Measurements from ENCODE around the gene SNX4. TPM values are rescaled to one million over a fixed set of nuclear protein-coding genes. Genes with fewer than 3 reads are reported as not detected.
"Not testable (repeated sequence)": the region's sequence is repeated elsewhere in the genome, so short reads cannot be mapped to it uniquely, and the experiment has no call there.

The SNX4 gene
- 10 to 100 TPM; 17.6 to 23.5 (median 19.4) TPM for total RNA-seq
- total RNA-seq (2013) = 27.8 TPM
- total RNA-seq = 14.8 to 78.8 (median 25.2) reads per million in 29 experiments

GRCh38 chr3:125519678-125520562 lies at the start of gene SNX4:
Gene SNX4, minus strand, starts transcription at chr3:125520202. Its CDS starts 30 bp downstream, at chr3:125520172.
- Histone ChIP-seq H3K4me1 (ENCODE audit: control insufficient read depth in 1 of 2, extremely low read depth in 1 of 2, insufficient read depth in 2 of 2, low read length in 2 of 2) (peaks cover 8 to 24% of the 10 kb centered on the region in 2 experiments), H3K9me3 (no peaks in the 10 kb centered on the region), H3K27me3 (replicated peaks in 1 of 2; ENCODE audit: control insufficient read depth in 2 of 2, extremely low read depth in 1 of 2, insufficient read depth in 2 of 2, low read length in 1 of 2) (no peaks in the 10 kb centered on the region), H3K36me3 (ENCODE audit: control insufficient read depth in 2 of 2, extremely low read depth in 1 of 2, insufficient read depth in 1 of 2, low read length in 1 of 2) (peaks cover 0 to 1% of the 10 kb centered on the region in 2 donors), H3K4me3 (ENCODE audit: control insufficient read depth in 1 of 2, extremely low read depth in 1 of 2, low read length in 1 of 2) (peak within 1 kb of the TSS; percentile 68 to 82), H3K27ac (ENCODE audit: low read length) (peak within 1 kb of the TSS; percentile 48)
- Mint-ChIP-seq H3K27ac (peak within 1 kb of the TSS; percentile 87 to 95), H3K4me3 (peak within 1 kb of the TSS; percentile 94 to 97 (median 96)), H3K27me3 (no peaks in the 10 kb centered on the region), H3K9me3 (no peaks in the 10 kb centered on the region), H3K36me3 (peaks cover 15% of the 10 kb centered on the region), H3K4me1 (peaks cover 38 to 46% (median 41%) of the 10 kb centered on the region in 3 donors)
- ATAC-seq (replicated peaks in 1 of 4) = peak; percentile 97 to 100 (median 99)
- WGBS (ENCODE audit: insufficient coverage) = under 1% methylated on average over 55 of the region's 65 CpGs
- ChIA-PET POLR2A (interaction anchor here (0.6 to 0.8 kb wide), 4 partner anchors 76 to 596 kb away, joined by 3 to 8 read pairs (median 4); no protein-coding TSS in a partner anchor), CTCF (interaction anchor here (0.6 to 1.0 kb wide), 4 partner anchors 10 to 61 kb away, joined by 3 to 4 read pairs (median 3); no protein-coding TSS in a partner anchor)
- peak; percentile 75 to 91 (median 83) for DNase-seq

GRCh38 chr3:125556314-125556713 lies 36.3 kb upstream of the SNX4 start:
- no CpG with 5 or more reads among the region's 1 CpG for WGBS (ENCODE audit: insufficient coverage)
- Histone ChIP-seq H3K27me3 (replicated peaks in 1 of 2; ENCODE audit: control insufficient read depth in 2 of 2, extremely low read depth in 1 of 2, insufficient read depth in 2 of 2, low read length in 1 of 2) (no peaks in the 10 kb centered on the region), H3K4me1 (ENCODE audit: control insufficient read depth in 1 of 2, extremely low read depth in 1 of 2, insufficient read depth in 2 of 2, low read length in 2 of 2) (no peaks in the 10 kb centered on the region), H3K36me3 (ENCODE audit: control insufficient read depth in 2 of 2, extremely low read depth in 1 of 2, insufficient read depth in 1 of 2, low read length in 1 of 2) (peaks cover 12 to 33% of the 10 kb centered on the region in 2 donors), H3K9me3 (no peaks in the 10 kb centered on the region), H3K27ac (ENCODE audit: low read length) (no peak overlapping the region), H3K4me3 (ENCODE audit: control insufficient read depth in 1 of 2, extremely low read depth in 1 of 2, low read length in 1 of 2) (no peak overlapping the region)
- Mint-ChIP-seq H3K4me1 (no peaks in the 10 kb centered on the region), H3K27ac (no peak overlapping the region), H3K27me3 (no peaks in the 10 kb centered on the region), H3K9me3 (no peaks in the 10 kb centered on the region), H3K36me3 (peaks cover 40% of the 10 kb centered on the region), H3K4me3 (no peak overlapping the region)
- ATAC-seq (replicated peaks in 1 of 4) = no peak
- CTCF ChIA-PET = no interaction called here
- POLR2A ChIA-PET = no interaction called here
- DNase-seq = no peak

- H3K36me3 ChIP-seq (ENCODE audit: control insufficient read depth in 2 of 2, extremely low read depth in 1 of 2, insufficient read depth in 1 of 2, low read length in 1 of 2) = peaks cover 7 to 18% of the 10 kb centered on the region in 2 donors
- no peak for ATAC-seq (replicated peaks in 1 of 4)
- WGBS (ENCODE audit: insufficient coverage) = 100% methylated on average over 1 of the region's 4 CpGs
- no peak for DNase-seq
- Mint-ChIP-seq H3K4me3 (no peak overlapping the region), H3K27me3 (no peaks in the 10 kb centered on the region), H3K36me3 (peaks cover 32% of the 10 kb centered on the region), H3K9me3 (no peaks in the 10 kb centered on the region), H3K27ac (no peak overlapping the region), H3K4me1 (no peaks in the 10 kb centered on the region)
- no peaks in the 10 kb centered on the region for H3K27me3 ChIP-seq (replicated peaks in 1 of 2; ENCODE audit: control insufficient read depth in 2 of 2, extremely low read depth in 1 of 2, insufficient read depth in 2 of 2, low read length in 1 of 2)
- ChIA-PET CTCF (no interaction called here), POLR2A (no interaction called here)
- H3K4me3 ChIP-seq (ENCODE audit: control insufficient read depth in 1 of 2, extremely low read depth in 1 of 2, low read length in 1 of 2) = no peak overlapping the region
- H3K4me1 ChIP-seq (ENCODE audit: control insufficient read depth in 1 of 2, extremely low read depth in 1 of 2, insufficient read depth in 2 of 2, low read length in 2 of 2) = no peaks in the 10 kb centered on the region
- no peaks in the 10 kb centered on the region for H3K9me3 ChIP-seq
- H3K27ac ChIP-seq (ENCODE audit: low read length) = no peak overlapping the region
Measured at GRCh38 chr3:125552401-125552800, 32.4 kb upstream of the SNX4 start.

- Mint-ChIP-seq H3K27ac (no peak overlapping the region), H3K27me3 (no peaks in the 10 kb centered on the region), H3K4me3 (no peak overlapping the region), H3K36me3 (peaks cover 37% of the 10 kb centered on the region), H3K9me3 (no peaks in the 10 kb centered on the region), H3K4me1 (no peaks in the 10 kb centered on the region)
- no peak for DNase-seq
- no peaks in the 10 kb centered on the region for H3K9me3 ChIP-seq
- ChIA-PET POLR2A (no interaction called here), CTCF (no interaction called here)
- H3K4me1 ChIP-seq (ENCODE audit: control insufficient read depth in 1 of 2, extremely low read depth in 1 of 2, insufficient read depth in 2 of 2, low read length in 2 of 2) = no peaks in the 10 kb centered on the region
- H3K27me3 ChIP-seq (replicated peaks in 1 of 2; ENCODE audit: control insufficient read depth in 2 of 2, extremely low read depth in 1 of 2, insufficient read depth in 2 of 2, low read length in 1 of 2) = no peaks in the 10 kb centered on the region
- H3K27ac ChIP-seq (ENCODE audit: low read length) = no peak overlapping the region
- no peak for ATAC-seq (replicated peaks in 1 of 4)
- H3K36me3 ChIP-seq (ENCODE audit: control insufficient read depth in 2 of 2, extremely low read depth in 1 of 2, insufficient read depth in 1 of 2, low read length in 1 of 2) = peaks cover 0 to 21% of the 10 kb centered on the region in 2 donors
- H3K4me3 ChIP-seq (ENCODE audit: control insufficient read depth in 1 of 2, extremely low read depth in 1 of 2, low read length in 1 of 2) = no peak overlapping the region
Measured at GRCh38 chr3:125528920-125529319, 8.9 kb upstream of the SNX4 start.

GRCh38 chr3:125525153-125525552 lies 5.2 kb upstream of the SNX4 start:
- Histone ChIP-seq H3K9me3 (no peaks in the 10 kb centered on the region), H3K27ac (ENCODE audit: low read length) (no peak overlapping the region), H3K4me3 (ENCODE audit: control insufficient read depth in 1 of 2, extremely low read depth in 1 of 2, low read length in 1 of 2) (no peak overlapping the region), H3K4me1 (ENCODE audit: control insufficient read depth in 1 of 2, extremely low read depth in 1 of 2, insufficient read depth in 2 of 2, low read length in 2 of 2) (peaks cover 2 to 8% of the 10 kb centered on the region in 2 experiments), H3K36me3 (ENCODE audit: control insufficient read depth in 2 of 2, extremely low read depth in 1 of 2, insufficient read depth in 1 of 2, low read length in 1 of 2) (peaks cover 0 to 7% of the 10 kb centered on the region in 2 donors), H3K27me3 (replicated peaks in 1 of 2; ENCODE audit: control insufficient read depth in 2 of 2, extremely low read depth in 1 of 2, insufficient read depth in 2 of 2, low read length in 1 of 2) (no peaks in the 10 kb centered on the region)
- no peak overlapping the region for H3K27ac Mint-ChIP-seq
- no peaks in the 10 kb centered on the region for H3K9me3 Mint-ChIP-seq
- ATAC-seq (replicated peaks in 1 of 4) (no peak), DNase-seq (no peak)
- POLR2A ChIA-PET = no interaction called here
- CTCF ChIA-PET = no interaction called here
- peaks cover 24% of the 10 kb centered on the region for H3K36me3 Mint-ChIP-seq
- WGBS (ENCODE audit: insufficient coverage) = 96% methylated on average over 4 of the region's 4 CpGs
- H3K27me3 Mint-ChIP-seq = no peaks in the 10 kb centered on the region
- H3K4me3 Mint-ChIP-seq = no peak overlapping the region
- peaks cover 5 to 8% (median 5%) of the 10 kb centered on the region in 3 donors for H3K4me1 Mint-ChIP-seq

GRCh38 chr3:125520563-125520919 lies 539 bp upstream of the SNX4 start:
- Mint-ChIP-seq H3K36me3 (peaks cover 13% of the 10 kb centered on the region), H3K4me3 (peak overlapping the region; percentile 94 to 97 (median 96)), H3K4me1 (peaks cover 37 to 45% (median 41%) of the 10 kb centered on the region in 3 donors), H3K27ac (peak overlapping the region; percentile 87 to 95)
- H3K9me3 Mint-ChIP-seq; H3K9me3 ChIP-seq; DNase-seq; H3K36me3 ChIP-seq (ENCODE audit: control insufficient read depth in 2 of 2, extremely low read depth in 1 of 2, insufficient read depth in 1 of 2, low read length in 1 of 2); H3K27me3 ChIP-seq (replicated peaks in 1 of 2; ENCODE audit: control insufficient read depth in 2 of 2, extremely low read depth in 1 of 2, insufficient read depth in 2 of 2, low read length in 1 of 2); ATAC-seq (replicated peaks in 1 of 4); H3K27me3 Mint-ChIP-seq: not testable (repeated sequence)
- peak overlapping the region; percentile 48 for H3K27ac ChIP-seq (ENCODE audit: low read length)
- WGBS (ENCODE audit: insufficient coverage) = 0% methylated on average over 1 of the region's 15 CpGs
- CTCF ChIA-PET = interaction anchor here (0.6 to 1.0 kb wide), 5 partner anchors 11 to 75 kb away, joined by 3 to 4 read pairs (median 3); no protein-coding TSS in a partner anchor
- peaks cover 8 to 24% of the 10 kb centered on the region in 2 experiments for H3K4me1 ChIP-seq (ENCODE audit: control insufficient read depth in 1 of 2, extremely low read depth in 1 of 2, insufficient read depth in 2 of 2, low read length in 2 of 2)
- peak overlapping the region; percentile 68 to 82 for H3K4me3 ChIP-seq (ENCODE audit: control insufficient read depth in 1 of 2, extremely low read depth in 1 of 2, low read length in 1 of 2)
- POLR2A ChIA-PET = interaction anchor here (0.6 to 0.8 kb wide), 4 partner anchors 75 to 597 kb away, joined by 3 to 8 read pairs (median 4); no protein-coding TSS in a partner anchor

Data from T-cell (primary cell).